Omental fat pad (tissue), 4 donors: Measurements from ENCODE around the gene KBTBD6. TPM values are rescaled to one million over a fixed set of nuclear protein-coding genes. Genes with fewer than 3 reads are reported as not detected.

ENCODE experiments used
- ATAC-seq: fragments of 150-250 bp; one replicate; pipeline ENCODE4 v1.9.1; 2016; ENCODE audit warnings: mild to moderate bottlenecking, moderate library complexity; ENCODE audit not compliant: low FRiP score
- DNase-seq: peaks from one replicate; pipeline ENCODE4 v3.0.0-alpha.2; 2019; ENCODE audit warnings: low spot score
- CTCF ChIP-seq, 3 donors: fragments of 450-650 bp; IDR thresholded peaks; one replicate each; pipeline ENCODE4 v1.5.1; 2016 to 2017; ENCODE audit warnings: antibody characterized with exemption in 3 of 3, mild to moderate bottlenecking in 3 of 3, moderate library complexity in 2 of 3
- small RNA-seq: library from RNA; depleted of rRNA; stranded (forward); fragments of <200 nt; gene quantifications from one replicate; pipeline ENCODE3, GENCODE V24; 2016
- total RNA-seq, 4 donors: library from RNA; depleted of rRNA; stranded (reverse); fragments of >200 nt; gene quantifications; one replicate each; pipeline ENCODE4 v1.1.0, GENCODE V29; 2016

The KBTBD6 gene
- total RNA-seq, 4 donors from 2014 or later = 4.3 to 8.4 (median 5.6) TPM

GRCh38 chr13:41079725-41080124, 52.9 kb downstream of the KBTBD6 start:
- no peak for TF ChIP-seq CTCF (IDR thresholded peaks at IDR 0.05)
- no peak for DNase-seq
- ATAC-seq = no peak

Small RNAs within 50 kb of the gene (small RNA-seq; reads per million reads assigned to genes)
- gene MIR3168 (not detected), gene RN7SL597P (not detected)

Other genes starting within 250 kb of the KBTBD6 start
- gene ELF1, start 113.5 kb downstream of the KBTBD6 start, total RNA-seq = 100 to 1,000 TPM in 1 of 4 donors, 10 to 100 TPM in 3; 87.4 to 107 (median 89.9) TPM
- gene WBP4, start 71.3 kb downstream of the KBTBD6 start, total RNA-seq = 10 to 100 TPM; 11.4 to 14.5 (median 11.8) TPM
- gene KBTBD7, start 61.8 kb upstream of the KBTBD6 start, total RNA-seq = 1 to 10 TPM; 1.9 to 7.7 (median 4.6) TPM
- gene MTRF1, start 130.8 kb upstream of the KBTBD6 start, total RNA-seq = 10 to 100 TPM in 1 of 4 donors, 1 to 10 TPM in 3; 6.6 to 14.3 (median 8.2) TPM
- gene NAA16, start 178.5 kb upstream of the KBTBD6 start, total RNA-seq = 10 to 100 TPM in 3 of 4 donors, 1 to 10 TPM in 1; 8.9 to 20.7 (median 14.2) TPM